Measurements from ENCODE around the gene RO60. TPM values are rescaled to one million over a fixed set of nuclear protein-coding genes. Genes with fewer than 3 reads are reported as not detected.
A peak's percentile ranks its signal among the peaks of the same experiment; 100 is the strongest.
"Not testable (repeated sequence)": the region's sequence is repeated elsewhere in the genome, so short reads cannot be mapped to it uniquely, and the experiment has no call there.

RO60 gene
- 105 TPM for total RNA-seq

DNA sequence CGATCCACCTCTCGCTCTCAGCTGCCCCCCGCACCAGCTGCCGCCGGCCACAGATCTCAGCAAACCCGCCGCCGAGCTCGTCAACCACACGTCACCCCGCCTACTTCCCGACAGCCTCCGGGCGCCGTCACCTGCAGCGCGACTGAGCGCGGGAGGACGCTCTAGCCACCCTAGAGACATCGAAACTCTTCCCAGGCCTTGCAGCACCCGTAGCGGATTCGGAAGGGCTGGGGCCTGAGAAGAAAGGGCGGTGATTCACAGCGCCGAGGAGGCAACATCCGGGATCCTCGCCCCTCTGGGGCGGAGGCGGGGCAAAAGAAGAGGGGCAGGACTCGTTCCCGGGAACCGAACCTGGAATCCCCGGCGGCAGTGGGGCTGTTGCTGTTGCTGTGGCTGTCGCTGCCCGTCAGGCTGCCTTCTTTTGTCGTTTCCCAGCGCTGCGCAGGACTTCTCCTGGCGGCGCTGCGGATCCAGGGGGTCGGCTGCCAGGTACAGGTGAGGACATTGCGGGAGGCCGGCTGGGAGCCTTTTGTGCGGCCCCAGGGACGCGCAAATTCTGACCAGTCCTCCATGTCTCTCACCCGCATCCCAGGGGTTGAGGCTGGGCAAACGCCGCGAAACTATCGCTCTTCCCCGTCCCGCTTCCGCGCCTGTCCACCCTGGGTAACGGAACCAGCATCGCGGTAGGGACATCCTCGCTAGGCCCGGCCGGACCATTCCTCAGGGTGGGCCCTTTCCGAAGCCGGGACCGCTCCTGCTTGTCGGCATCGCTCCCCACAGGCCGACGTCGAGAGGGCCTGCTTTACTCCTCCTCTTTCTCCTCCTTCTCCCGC is at the start of gene RO60, which contains the start of gene UCHL5:
Gene RO60 (plus strand): TSS at position 331 of the 833 bp plus-strand sequence. CDS start 9,443 bp downstream, outside the sequence.
Gene UCHL5 (minus strand): TSS at position 79 of the 833 bp plus-strand sequence. CDS start 100 bp downstream, outside the sequence.
- peak within 1 kb of the TSS; percentile 91 for H3K4me3 ChIP-seq (ENCODE audit: low read length)
- H3K4me1 ChIP-seq (ENCODE audit: insufficient read depth, low read length) = peaks cover 23% of the 10 kb centered on the region
- H3K9me3 ChIP-seq (ENCODE audit: low read depth, low read length) = no peaks in the 10 kb centered on the region
- H3K27me3 ChIP-seq (ENCODE audit: insufficient read depth, low read length) = no peaks in the 10 kb centered on the region

GRCh38 chr1:193011406-193011805 is 48.0 kb upstream of the RO60 start:
- Histone ChIP-seq H3K4me3 (ENCODE audit: low read length) (no peak overlapping the region), H3K9me3 (ENCODE audit: low read depth, low read length) (no peaks in the 10 kb centered on the region), H3K27me3 (ENCODE audit: insufficient read depth, low read length) (no peaks in the 10 kb centered on the region)

GRCh38 chr1:193013005-193013404 is 46.4 kb upstream of the RO60 start:
- Histone ChIP-seq H3K4me1 (ENCODE audit: insufficient read depth, low read length) (peaks cover 4% of the 10 kb centered on the region), H3K4me3 (ENCODE audit: low read length) (no peak overlapping the region)

More at GRCh38 chr1:193011406-193011805, 48.0 kb upstream of the RO60 start:
- peaks cover 4% of the 10 kb centered on the region for H3K4me1 ChIP-seq (ENCODE audit: insufficient read depth, low read length)

GRCh38 chr1:193013707-193014106 is 45.7 kb upstream of the RO60 start:
- Histone ChIP-seq H3K9me3 (ENCODE audit: low read depth, low read length) (no peaks in the 10 kb centered on the region), H3K4me3 (ENCODE audit: low read length) (no peak overlapping the region), H3K4me1 (ENCODE audit: insufficient read depth, low read length) (peaks cover 4% of the 10 kb centered on the region), H3K27me3 (ENCODE audit: insufficient read depth, low read length) (no peaks in the 10 kb centered on the region)

More at GRCh38 chr1:193013005-193013404, 46.4 kb upstream of the RO60 start:
- H3K27me3 ChIP-seq (ENCODE audit: insufficient read depth, low read length) = no peaks in the 10 kb centered on the region
- H3K9me3 ChIP-seq (ENCODE audit: low read depth, low read length) = no peaks in the 10 kb centered on the region

- Histone ChIP-seq H3K27me3 (ENCODE audit: insufficient read depth, low read length) (no peaks in the 10 kb centered on the region), H3K9me3 (ENCODE audit: low read depth, low read length) (no peaks in the 10 kb centered on the region), H3K4me1 (ENCODE audit: insufficient read depth, low read length) (peaks cover 4% of the 10 kb centered on the region), H3K4me3 (ENCODE audit: low read length) (no peak overlapping the region)
Observed at GRCh38 chr1:193014400-193014799, 45.0 kb upstream of the RO60 start.

DNA sequence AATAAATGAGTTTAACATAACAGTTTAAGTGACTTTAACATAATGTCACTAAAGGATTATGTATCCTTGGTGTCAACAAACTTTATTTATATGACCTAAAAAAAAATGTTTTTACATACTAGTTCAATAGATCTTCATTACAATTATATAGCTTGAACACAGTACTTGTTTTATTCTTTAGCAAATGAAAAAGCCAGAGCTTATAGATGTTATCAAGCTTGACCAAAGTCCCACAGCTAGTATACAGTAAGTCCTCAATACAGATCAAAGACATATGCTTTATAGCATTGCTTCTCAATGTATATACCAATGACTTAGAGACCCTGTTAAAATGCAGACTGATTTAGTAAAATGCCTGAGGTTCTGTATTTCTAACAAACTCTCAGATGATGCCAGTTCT is 42.6 kb upstream of the RO60 start:
- H3K4me1 ChIP-seq (ENCODE audit: insufficient read depth, low read length) = no peaks in the 10 kb centered on the region
- no peaks in the 10 kb centered on the region for H3K27me3 ChIP-seq (ENCODE audit: insufficient read depth, low read length)
- H3K4me3 ChIP-seq (ENCODE audit: low read length) = no peak overlapping the region
- no peaks in the 10 kb centered on the region for H3K9me3 ChIP-seq (ENCODE audit: low read depth, low read length)

DNA sequence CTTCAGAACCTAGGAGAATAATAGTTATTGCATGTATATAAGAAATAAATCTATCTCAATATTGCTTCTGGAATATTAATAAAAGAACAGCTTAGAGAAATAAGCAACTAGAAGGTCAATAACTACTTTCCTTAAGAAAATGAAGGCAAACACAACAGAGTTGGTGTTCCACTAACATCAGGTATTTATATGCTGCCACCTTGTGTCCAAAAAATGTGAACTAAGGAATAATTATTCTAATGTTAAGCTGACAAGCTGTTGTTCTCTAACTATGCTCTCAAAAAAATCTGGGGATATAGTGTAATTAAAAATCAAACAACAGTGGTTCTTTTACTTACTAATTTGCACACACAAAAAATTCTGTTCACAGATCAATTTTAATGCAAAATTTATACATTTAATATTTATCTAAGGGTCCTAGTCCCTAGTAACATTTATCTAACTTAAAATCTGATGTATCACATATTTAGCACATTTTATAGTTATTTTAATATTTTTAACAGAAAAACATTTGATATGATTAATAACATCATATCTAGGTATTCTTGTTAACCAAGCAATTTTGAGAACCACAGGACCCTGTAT is 39.9 kb upstream of the RO60 start:
- Histone ChIP-seq H3K9me3 (ENCODE audit: low read depth, low read length) (no peaks in the 10 kb centered on the region), H3K4me1 (ENCODE audit: insufficient read depth, low read length) (no peaks in the 10 kb centered on the region), H3K27me3 (ENCODE audit: insufficient read depth, low read length) (no peaks in the 10 kb centered on the region), H3K4me3 (ENCODE audit: low read length) (no peak overlapping the region)

DNA sequence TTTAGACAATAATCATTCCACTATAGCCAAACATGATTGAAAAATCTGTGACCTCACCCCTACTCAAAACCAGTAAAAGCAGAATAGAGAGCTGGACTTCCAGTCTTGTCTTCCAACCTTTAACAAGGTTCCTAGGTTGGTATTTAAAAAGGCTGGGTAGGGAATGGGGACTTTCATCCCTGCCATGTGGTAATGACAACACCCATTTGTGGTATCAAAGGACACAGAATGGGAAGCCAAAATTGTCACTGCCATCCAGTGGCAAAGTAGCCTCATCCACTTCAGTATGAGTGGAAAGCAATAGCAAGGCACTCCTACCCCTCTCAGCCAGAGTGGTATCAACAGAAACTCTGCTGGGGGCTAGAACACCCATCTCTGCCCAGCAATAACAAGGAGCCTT is 34.2 kb upstream of the RO60 start:
- Histone ChIP-seq H3K4me3 (ENCODE audit: low read length) (no peak overlapping the region), H3K27me3 (ENCODE audit: insufficient read depth, low read length) (no peaks in the 10 kb centered on the region), H3K4me1 (ENCODE audit: insufficient read depth, low read length) (no peaks in the 10 kb centered on the region), H3K9me3 (ENCODE audit: low read depth, low read length) (no peaks in the 10 kb centered on the region)

- Histone ChIP-seq H3K27me3 (ENCODE audit: insufficient read depth, low read length) (no peaks in the 10 kb centered on the region), H3K9me3 (ENCODE audit: low read depth, low read length) (no peaks in the 10 kb centered on the region), H3K4me3 (ENCODE audit: low read length) (no peak overlapping the region), H3K4me1 (ENCODE audit: insufficient read depth, low read length) (no peaks in the 10 kb centered on the region)
Observed at GRCh38 chr1:193030280-193030679, 29.1 kb upstream of the RO60 start.

DNA sequence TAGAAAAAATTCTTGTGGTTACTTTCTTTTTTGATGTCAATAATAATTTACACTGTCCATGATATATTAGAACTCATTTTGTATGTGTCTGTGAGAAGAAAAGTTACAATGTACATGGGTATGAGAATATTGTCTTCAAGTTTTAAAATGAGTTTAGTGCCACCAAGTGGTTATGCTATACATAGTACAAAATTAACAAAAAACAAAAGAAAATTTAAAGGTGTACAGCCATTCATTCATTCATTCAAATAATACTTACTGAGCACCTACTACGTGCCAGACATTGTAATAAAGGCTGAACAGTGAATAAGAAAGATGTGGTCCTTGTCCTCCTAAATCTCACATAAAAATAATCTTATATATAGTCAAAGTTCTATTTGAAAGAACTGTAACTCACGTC is 28.0 kb upstream of the RO60 start:
- no peaks in the 10 kb centered on the region for H3K9me3 ChIP-seq (ENCODE audit: low read depth, low read length)
- no peaks in the 10 kb centered on the region for H3K4me1 ChIP-seq (ENCODE audit: insufficient read depth, low read length)
- H3K4me3 ChIP-seq (ENCODE audit: low read length) = no peak overlapping the region
- no peaks in the 10 kb centered on the region for H3K27me3 ChIP-seq (ENCODE audit: insufficient read depth, low read length)

- H3K9me3 ChIP-seq (ENCODE audit: low read depth, low read length); H3K27me3 ChIP-seq (ENCODE audit: insufficient read depth, low read length); H3K4me1 ChIP-seq (ENCODE audit: insufficient read depth, low read length); H3K4me3 ChIP-seq (ENCODE audit: low read length): not testable (repeated sequence)
Observed at GRCh38 chr1:193032643-193033427, 26.6 kb upstream of the RO60 start.

- H3K4me3 ChIP-seq (ENCODE audit: low read length) = no peak overlapping the region
- H3K27me3 ChIP-seq (ENCODE audit: insufficient read depth, low read length) = no peaks in the 10 kb centered on the region
- H3K9me3 ChIP-seq (ENCODE audit: low read depth, low read length) = no peaks in the 10 kb centered on the region
- no peaks in the 10 kb centered on the region for H3K4me1 ChIP-seq (ENCODE audit: insufficient read depth, low read length)
Observed at GRCh38 chr1:193033610-193034009, 25.8 kb upstream of the RO60 start.

DNA sequence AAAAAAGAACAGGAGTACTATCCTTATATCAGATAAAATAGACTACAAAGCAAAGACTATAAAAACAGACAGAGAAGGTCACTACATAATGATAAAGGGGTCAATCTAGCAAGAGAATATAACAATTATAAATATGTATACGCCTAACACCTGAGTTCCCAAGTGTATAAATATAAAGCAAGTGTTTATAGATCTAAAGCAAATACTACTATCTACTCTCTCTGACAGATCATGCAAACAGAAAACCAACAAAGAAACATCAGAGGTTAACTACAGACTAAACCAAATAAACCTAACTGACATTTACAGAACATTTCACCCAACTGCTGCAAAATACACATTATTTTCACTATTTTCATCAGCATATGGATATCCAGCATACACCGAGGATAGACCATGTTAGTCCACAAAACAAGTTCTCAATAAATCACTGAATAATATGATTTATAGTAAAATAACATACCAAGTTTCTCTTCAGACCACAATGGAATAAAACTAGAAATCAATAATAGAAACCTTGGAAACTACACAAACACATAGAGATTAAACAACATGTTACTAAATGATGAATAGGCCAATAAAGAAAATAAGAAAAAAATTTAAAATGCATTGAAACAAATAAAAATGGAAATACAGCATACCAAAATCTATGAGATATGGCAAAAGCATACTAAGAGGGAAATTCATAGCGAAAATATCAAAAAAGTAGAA is 22.9 kb upstream of the RO60 start:
- H3K4me3 ChIP-seq (ENCODE audit: low read length) = no peak overlapping the region
- H3K27me3 ChIP-seq (ENCODE audit: insufficient read depth, low read length) = no peaks in the 10 kb centered on the region
- H3K9me3 ChIP-seq (ENCODE audit: low read depth, low read length) = no peaks in the 10 kb centered on the region
- H3K4me1 ChIP-seq (ENCODE audit: insufficient read depth, low read length) = no peaks in the 10 kb centered on the region

DNA sequence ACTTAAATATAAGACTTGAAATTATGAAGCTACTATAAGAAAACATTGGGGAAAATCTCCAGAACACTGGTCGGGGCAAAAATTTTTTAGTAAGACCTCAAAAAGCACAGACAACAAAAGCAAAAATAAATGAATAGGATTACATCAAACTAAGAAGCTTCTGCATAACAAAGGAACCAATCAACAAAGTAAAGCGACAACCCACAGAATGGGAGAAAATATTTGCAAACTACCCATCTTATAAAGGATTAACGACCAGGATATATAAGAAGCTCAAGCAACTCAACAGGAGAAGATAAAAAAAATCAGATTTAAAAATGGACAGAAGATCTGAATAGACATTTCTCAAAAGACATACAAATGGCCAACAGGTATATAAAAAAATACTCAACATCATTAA is 19.4 kb upstream of the RO60 start:
- no peaks in the 10 kb centered on the region for H3K9me3 ChIP-seq (ENCODE audit: low read depth, low read length)
- no peak overlapping the region for H3K4me3 ChIP-seq (ENCODE audit: low read length)
- H3K4me1 ChIP-seq (ENCODE audit: insufficient read depth, low read length) = no peaks in the 10 kb centered on the region
- no peaks in the 10 kb centered on the region for H3K27me3 ChIP-seq (ENCODE audit: insufficient read depth, low read length)

Measured in mononuclear cell (primary cell).